SK-N-MC (cell line): Measurements from ENCODE around the gene WDR77.

Experiments used
- DNase-seq: peaks from one replicate; pipeline ENCODE4 v3.0.0-alpha.2; 2011; ENCODE audit warnings: low read depth, low spot score
- H3K27ac ChIP-seq: fragments of 200-600 bp; sonication (generic); 2 replicates; pipeline ENCODE4 v1.5.1; 2016; ENCODE audit warnings: mixed run types
- H3K36me3 ChIP-seq: fragments of 200-600 bp; sonication (generic); 2 replicates; pipeline ENCODE4 v1.6.1; 2017; ENCODE audit warnings: antibody characterized with exemption, low read length, mixed read lengths; ENCODE audit not compliant: insufficient read depth
- H3K4me3 ChIP-seq: fragments of 200-600 bp; sonication (generic); 2 replicates; pipeline ENCODE4 v1.5.1; 2016
- H3K9ac ChIP-seq: fragments of 200-600 bp; sonication (generic); 2 replicates; pipeline ENCODE4 v1.8.0; 2017; ENCODE audit warnings: mixed run types, mixed read lengths; ENCODE audit not compliant: insufficient read length
- H3K9me3 ChIP-seq: fragments of 200-600 bp; sonication (generic); 2 replicates; pipeline ENCODE4 v1.6.1; 2017; ENCODE audit warnings: low read depth, mild to moderate bottlenecking, antibody characterized with exemption, low read length, moderate library complexity, mixed read lengths
- EZH2 ChIP-seq: fragments of 200-600 bp; sonication (generic); IDR thresholded peaks from one replicate; pipeline ENCODE4 v1.6.1; 2017; ENCODE audit warnings: antibody characterized with exemption
- FOXP2 ChIP-seq: optimal IDR thresholded peaks from 2 replicates; pipeline ENCODE3; 2011; ENCODE audit warnings: mild to moderate bottlenecking, moderate library complexity; ENCODE audit not compliant: insufficient read depth; ENCODE audit errors: extremely low read length, control extremely low read depth
- POLR2AphosphoS5 ChIP-seq: IDR thresholded peaks from 2 replicates; pipeline ENCODE4 v1.6.1; 2012; ENCODE audit warnings: mild to moderate bottlenecking, low read depth, low read length, borderline replicate concordance

The WDR77 gene

GRCh38 chr1:111412839-111413238 lies 36.2 kb downstream of the WDR77 start:
- Histone ChIP-seq H3K9ac (no peak overlapping the region), H3K4me3 (no peak overlapping the region), H3K27ac (no peak overlapping the region)

GRCh38 chr1:111407301-111407700 lies 41.8 kb downstream of the WDR77 start:
- Histone ChIP-seq H3K27ac (no peak overlapping the region), H3K36me3 (no peaks in the 10 kb centered on the region), H3K9me3 (no peaks in the 10 kb centered on the region), H3K4me3 (no peak overlapping the region), H3K9ac (no peak overlapping the region)
- DNase-seq, result no peak
- TF ChIP-seq EZH2 (no peak), POLR2AphosphoS5 (no peak)

More at GRCh38 chr1:111412839-111413238, 36.2 kb downstream of the WDR77 start:
- no peak for DNase-seq
- TF ChIP-seq EZH2, result no peak
- no peak for TF ChIP-seq POLR2AphosphoS5
- TF ChIP-seq FOXP2, result no peak
- H3K9me3 ChIP-seq, result no peaks in the 10 kb centered on the region
- no peaks in the 10 kb centered on the region for H3K36me3 ChIP-seq

GRCh38 chr1:111406321-111406768 lies 42.7 kb downstream of the WDR77 start:
- no peak overlapping the region for H3K4me3 ChIP-seq
- TF ChIP-seq POLR2AphosphoS5, result no peak
- TF ChIP-seq FOXP2, result no peak
- TF ChIP-seq EZH2, result no peak
- H3K9ac ChIP-seq, result no peak overlapping the region
- H3K36me3 ChIP-seq, result no peaks in the 10 kb centered on the region
- H3K9me3 ChIP-seq, result no peaks in the 10 kb centered on the region
- DNase-seq, result no peak
- no peak overlapping the region for H3K27ac ChIP-seq

GRCh38 chr1:111404588-111404987 lies 44.5 kb downstream of the WDR77 start:
- no peak for DNase-seq
- TF ChIP-seq FOXP2 (no peak), POLR2AphosphoS5 (no peak), EZH2 (no peak)
- no peaks in the 10 kb centered on the region for H3K9me3 ChIP-seq
- no peak overlapping the region for H3K27ac ChIP-seq
- H3K9ac ChIP-seq, result no peak overlapping the region
- H3K36me3 ChIP-seq, result no peaks in the 10 kb centered on the region
- H3K4me3 ChIP-seq, result no peak overlapping the region

- Histone ChIP-seq H3K36me3 (no peaks in the 10 kb centered on the region), H3K27ac (no peak overlapping the region), H3K9me3 (no peaks in the 10 kb centered on the region), H3K9ac (no peak overlapping the region), H3K4me3 (no peak overlapping the region)
- no peak for TF ChIP-seq EZH2
- no peak for DNase-seq
Measured at GRCh38 chr1:111402083-111402482, 47.0 kb downstream of the WDR77 start.

- H3K27ac ChIP-seq, result no peak overlapping the region
- no peak overlapping the region for H3K9ac ChIP-seq
- DNase-seq, result no peak
- H3K36me3 ChIP-seq, result no peaks in the 10 kb centered on the region
- H3K9me3 ChIP-seq, result no peaks in the 10 kb centered on the region
- H3K4me3 ChIP-seq, result no peak overlapping the region
- no peak for TF ChIP-seq FOXP2
- TF ChIP-seq POLR2AphosphoS5, result no peak
- no peak for TF ChIP-seq EZH2
Measured at GRCh38 chr1:111399792-111400610, 49.1 kb downstream of the WDR77 start.

GRCh38 chr1:111392460-111392945 lies 56.6 kb downstream of the WDR77 start:
- no peak overlapping the region for H3K4me3 ChIP-seq
- H3K36me3 ChIP-seq, result no peaks in the 10 kb centered on the region
- no peaks in the 10 kb centered on the region for H3K9me3 ChIP-seq
- no peak overlapping the region for H3K9ac ChIP-seq
- no peak for DNase-seq
- no peak overlapping the region for H3K27ac ChIP-seq
- no peak for TF ChIP-seq EZH2
- TF ChIP-seq POLR2AphosphoS5, result no peak
- no peak for TF ChIP-seq FOXP2

GRCh38 chr1:111392042-111392441 lies 57.0 kb downstream of the WDR77 start:
- TF ChIP-seq EZH2, result no peak
- no peak for TF ChIP-seq FOXP2
- TF ChIP-seq POLR2AphosphoS5, result no peak
- DNase-seq, result no peak
- no peak overlapping the region for H3K4me3 ChIP-seq
- H3K9me3 ChIP-seq, result no peaks in the 10 kb centered on the region
- H3K36me3 ChIP-seq, result no peaks in the 10 kb centered on the region
- H3K27ac ChIP-seq, result no peak overlapping the region
- no peak overlapping the region for H3K9ac ChIP-seq
